SW 1271 (cell line): ENCODE data around the gene ZNF516.

Experiments
- DNase-seq, 2 experiments: peaks; one replicate each; lab custom pipeline; 2025; lab: John Stamatoyannopoulos, UW

The ZNF516 gene

GRCh38 chr18:76437910-76438309, 57.1 kb downstream of the ZNF516 start:
- no peak for DNase-seq

GRCh38 chr18:76437011-76437410, 58.0 kb downstream of the ZNF516 start:
- no peak for DNase-seq

- no peak for DNase-seq
Measured at GRCh38 chr18:76436342-76436741, 58.7 kb downstream of the ZNF516 start.

GRCh38 chr18:76435316-76435989, 59.6 kb downstream of the ZNF516 start:
- no peak for DNase-seq

GRCh38 chr18:76434452-76434851, 60.6 kb downstream of the ZNF516 start:
- DNase-seq, result no peak

DNA sequence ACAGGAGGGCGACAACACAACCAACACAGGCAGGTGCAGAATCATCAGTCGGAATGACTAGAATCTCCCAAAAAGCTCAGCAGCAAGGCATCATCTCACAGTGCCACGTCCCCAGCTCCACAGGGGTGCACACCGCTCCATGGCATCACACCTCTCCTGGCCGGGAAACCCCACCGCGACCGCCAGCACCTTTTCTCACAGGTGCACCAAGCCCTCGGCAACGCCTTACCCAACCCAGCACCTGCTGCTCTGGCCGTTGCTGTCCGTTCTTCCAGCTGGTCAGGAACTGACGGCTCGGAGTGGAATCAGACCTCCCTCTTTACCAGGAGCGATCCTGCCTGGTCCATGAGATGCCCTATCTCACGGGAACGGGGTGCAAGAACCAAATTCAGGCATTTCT, 61.3 kb downstream of the ZNF516 start:
- DNase-seq, result no peak

- no peak for DNase-seq
Measured at GRCh38 chr18:76432970-76433767, 61.9 kb downstream of the ZNF516 start.

- DNase-seq, result no peak
Measured at GRCh38 chr18:76432274-76432755, 62.7 kb downstream of the ZNF516 start.

DNA sequence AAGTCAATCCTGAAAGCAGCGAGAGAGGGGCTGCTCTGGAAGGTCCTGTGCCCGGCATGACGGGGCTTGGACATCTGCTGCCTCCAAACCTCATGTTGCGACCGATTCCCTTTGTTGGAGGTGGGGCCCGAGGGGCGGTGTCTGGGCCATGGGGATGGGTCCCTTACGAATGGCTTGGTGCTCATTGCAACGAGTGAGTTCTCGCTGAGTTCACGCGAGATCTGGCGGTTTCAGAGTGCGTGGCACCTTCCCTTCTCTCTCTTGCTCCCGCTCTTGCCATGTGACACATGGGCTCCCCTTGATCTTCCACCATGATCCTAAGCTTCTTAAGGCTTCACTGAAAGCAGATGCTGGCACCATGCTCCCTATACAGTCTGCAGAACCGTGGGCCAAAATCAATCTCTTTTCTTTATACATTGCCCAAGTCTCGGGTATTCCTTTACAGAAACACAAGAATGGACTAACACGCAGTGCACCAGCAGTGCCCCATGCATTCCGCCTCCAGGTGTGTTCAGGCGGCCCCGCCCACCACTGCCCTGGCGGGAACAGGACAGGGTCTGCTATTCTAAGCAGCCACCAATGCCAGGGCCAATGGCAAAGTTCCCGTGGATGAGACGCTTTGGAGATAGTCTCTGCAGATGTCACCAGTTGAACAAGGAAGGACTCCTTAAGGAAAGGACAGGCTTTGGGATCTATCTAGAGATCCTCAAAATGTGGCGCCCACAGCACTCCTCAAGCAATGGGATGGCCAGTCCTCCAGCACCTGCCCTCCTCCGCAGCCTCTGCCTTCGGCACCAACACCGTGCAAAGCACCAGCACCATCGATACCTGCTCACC, 63.4 kb downstream of the ZNF516 start:
- no peak for DNase-seq

- no peak for DNase-seq
Measured at GRCh38 chr18:76430636-76431035, 64.4 kb downstream of the ZNF516 start.

GRCh38 chr18:76429262-76430126, 65.5 kb downstream of the ZNF516 start:
- no peak for DNase-seq

DNA sequence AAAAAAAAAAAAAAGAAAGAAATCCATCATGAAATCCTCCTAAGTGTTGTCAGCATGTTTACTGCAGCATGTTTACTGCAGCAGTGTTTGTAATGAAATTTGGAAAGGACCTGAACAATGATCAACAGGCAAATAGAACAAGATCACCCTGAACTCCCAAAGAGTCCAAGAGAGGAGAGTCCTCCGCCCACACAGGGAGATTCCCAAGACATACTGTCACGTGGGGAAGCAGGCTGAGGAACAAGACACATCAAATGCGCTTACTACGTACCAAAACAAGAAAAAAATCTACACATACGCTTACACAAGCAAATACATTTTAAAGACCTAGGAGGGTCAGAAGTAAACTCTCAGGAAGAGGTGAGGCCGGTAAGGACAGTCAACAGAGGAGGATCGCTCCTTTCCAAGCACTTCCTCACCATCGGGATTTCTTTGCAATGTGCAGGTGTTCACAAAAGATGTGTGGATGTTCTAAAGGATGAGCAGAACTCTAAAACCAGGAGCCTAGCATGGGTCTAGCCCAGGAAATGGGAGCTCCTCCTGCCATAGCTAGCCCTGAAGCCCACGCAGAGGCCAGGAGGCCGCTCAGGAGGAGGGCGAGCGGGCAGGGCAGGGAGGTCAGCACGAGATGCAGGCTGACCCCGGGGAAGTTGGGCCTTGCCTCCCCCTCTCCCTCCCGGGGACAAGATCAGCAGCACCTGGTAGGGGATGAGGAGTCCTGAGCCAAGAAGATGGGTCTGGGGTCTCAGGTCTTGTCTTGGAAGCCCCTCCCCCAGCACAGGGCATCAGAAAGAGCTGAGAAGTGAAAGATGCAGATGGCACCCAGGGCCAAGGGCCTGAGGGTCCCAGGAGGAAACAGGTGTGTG, 66.4 kb downstream of the ZNF516 start:
- no peak for DNase-seq

DNA sequence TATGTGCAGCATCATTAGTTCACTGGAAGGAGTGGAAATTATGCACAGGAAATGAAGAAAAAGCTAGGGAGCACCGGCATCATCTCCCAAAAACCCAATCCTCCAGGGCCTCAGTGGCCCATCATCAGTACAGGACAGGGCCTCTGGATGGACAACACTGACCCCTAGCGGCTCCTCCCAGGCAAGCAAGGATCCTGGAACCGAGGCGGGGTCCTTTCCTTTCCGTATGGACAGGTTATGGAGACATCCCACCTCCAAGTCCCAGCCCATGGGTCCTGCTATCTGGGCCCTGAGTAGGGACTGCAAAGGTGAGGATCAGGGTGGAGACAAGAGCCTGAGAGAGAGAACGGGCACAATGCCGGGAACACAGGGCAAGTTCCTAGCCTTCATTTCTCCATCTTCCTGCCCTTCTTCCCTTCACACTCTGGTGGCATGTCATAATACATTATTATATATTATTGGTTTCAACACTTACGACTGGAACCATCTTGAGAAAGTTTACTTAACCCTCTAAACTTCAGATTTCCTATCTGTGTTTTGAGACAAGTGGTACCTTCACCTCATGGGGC, 68.2 kb downstream of the ZNF516 start:
- DNase-seq, result no peak

- DNase-seq, result no peak
Measured at GRCh38 chr18:76425146-76426131, 69.6 kb downstream of the ZNF516 start.

DNA sequence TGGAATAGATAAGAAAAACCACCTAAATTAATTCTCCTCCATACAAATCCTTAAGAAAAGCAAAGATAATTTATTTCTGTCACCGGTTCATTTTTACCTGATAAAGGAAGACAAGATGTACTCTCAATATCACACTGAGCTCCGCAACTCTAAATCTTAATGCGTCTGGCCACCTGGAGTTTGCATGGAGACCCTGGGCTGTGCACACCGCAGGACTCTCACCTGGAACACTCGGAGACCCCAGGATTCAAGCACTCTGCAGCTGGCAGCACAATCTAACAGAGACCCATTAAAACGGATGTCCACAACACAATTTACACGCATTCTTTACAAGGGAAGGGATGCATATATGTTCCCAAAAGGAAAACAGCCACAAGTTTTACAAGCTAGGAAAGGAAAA, 72.2 kb downstream of the ZNF516 start:
- no peak for DNase-seq

GRCh38 chr18:76422121-76422520, 72.9 kb downstream of the ZNF516 start:
- DNase-seq, result no peak

DNA sequence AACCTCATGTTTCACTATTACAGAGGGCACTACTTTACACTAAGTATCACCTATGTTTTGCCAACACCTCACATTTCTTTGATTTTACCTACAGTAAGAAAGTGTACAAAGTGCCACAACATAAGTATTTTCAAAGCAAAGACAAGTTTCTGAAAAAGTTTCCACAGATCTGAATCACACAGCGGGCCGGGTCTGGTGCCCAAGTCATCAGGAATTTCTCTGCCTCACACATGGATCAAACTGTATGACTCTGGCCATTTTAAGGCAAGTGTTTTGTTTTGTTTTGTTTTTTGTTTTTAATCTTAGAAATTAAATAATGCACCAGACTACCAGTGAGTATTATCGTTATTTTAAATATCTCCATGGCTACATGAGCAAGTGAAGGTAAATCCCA, 73.4 kb downstream of the ZNF516 start:
- DNase-seq, result no peak

DNA sequence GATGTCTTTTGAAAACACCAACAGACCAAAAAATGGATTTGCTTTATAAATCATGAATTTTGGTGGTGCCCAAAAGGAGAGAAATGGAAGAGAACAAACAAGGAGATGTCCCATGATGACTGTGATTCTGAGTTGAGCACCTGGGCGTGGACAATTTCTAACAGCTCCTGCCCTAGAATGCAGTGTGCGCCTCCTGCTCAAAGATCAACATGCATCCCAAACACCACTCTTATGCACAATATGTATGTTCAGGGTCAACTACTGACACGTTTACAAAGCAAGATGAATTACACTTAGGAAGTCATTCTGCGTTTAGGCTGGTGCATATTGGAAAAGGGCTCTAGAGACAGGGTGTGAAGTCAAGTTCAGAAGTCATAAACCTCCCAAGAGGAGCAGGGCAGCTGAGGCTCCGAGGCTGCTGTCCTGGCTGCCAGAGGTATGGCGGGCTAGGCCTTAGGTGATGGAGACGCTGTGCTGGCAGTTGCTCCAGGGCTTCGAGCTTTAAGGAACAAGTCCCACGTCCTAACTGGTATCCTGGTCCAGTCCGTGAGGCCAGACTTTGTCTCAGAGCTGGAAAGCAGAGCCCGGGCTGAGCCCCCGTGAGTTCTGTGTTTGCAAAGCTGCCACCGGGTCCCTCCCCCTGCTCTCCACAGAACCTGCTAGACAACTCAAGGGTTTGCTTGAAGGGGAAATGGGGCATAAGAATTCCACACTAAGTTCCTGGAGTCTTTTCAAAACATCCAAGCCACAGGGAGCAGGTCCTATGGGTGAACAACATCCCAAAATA, 74.0 kb downstream of the ZNF516 start:
- no peak for DNase-seq
